Fibroblast of pulmonary artery (primary cell): Measurements from ENCODE around the gene NOL4L.
A peak's percentile ranks its signal among the peaks of the same experiment; 100 is the strongest.

Source experiments
- DNase-seq: peaks from one replicate; pipeline ENCODE4 v3.0.0-alpha.2; 2010; ENCODE audit warnings: low read depth
- H3K4me3 ChIP-seq: replicated peaks from 2 replicates; pipeline ENCODE4 v1.5.1; 2011; ENCODE audit warnings: low read depth, mild to moderate bottlenecking, control low read depth, low read length, moderate library complexity
- CTCF ChIP-seq: IDR thresholded peaks from 2 replicates; pipeline ENCODE4 v1.5.1; 2011; ENCODE audit warnings: mild to moderate bottlenecking, control low read depth, low read length, inconsistent platforms; ENCODE audit errors: missing control alignments

Gene NOL4L

GRCh38 chr20:32535953-32536823, 48.9 kb downstream of the NOL4L start:
- H3K4me3 ChIP-seq, result peak overlapping the region; percentile 35
- DNase-seq, result no peak
- TF ChIP-seq CTCF, result no peak

- no peak for DNase-seq
- TF ChIP-seq CTCF, result no peak
These were observed 49.7 kb downstream of the NOL4L start for GRCh38 chr20:32535316-32535952.

GRCh38 chr20:32534661-32535240, 50.4 kb downstream of the NOL4L start:
- no peak for DNase-seq
- TF ChIP-seq CTCF, result no peak
- no peak overlapping the region for H3K4me3 ChIP-seq

More at GRCh38 chr20:32535316-32535952, 49.7 kb downstream of the NOL4L start:
- no peak overlapping the region for H3K4me3 ChIP-seq

- no peak for DNase-seq
- H3K4me3 ChIP-seq, result no peak overlapping the region
- TF ChIP-seq CTCF, result no peak
These were observed 51.4 kb downstream of the NOL4L start for GRCh38 chr20:32533732-32534131.

GRCh38 chr20:32532246-32532645, 52.9 kb downstream of the NOL4L start:
- TF ChIP-seq CTCF, result no peak
- H3K4me3 ChIP-seq, result no peak overlapping the region
- no peak for DNase-seq

- DNase-seq, result no peak
- no peak overlapping the region for H3K4me3 ChIP-seq
- TF ChIP-seq CTCF, result no peak
These were observed 56.0 kb downstream of the NOL4L start for GRCh38 chr20:32528905-32529670.
